Measurements from ENCODE around the gene GXYLT1.
"Not testable (repeated sequence)": the region's sequence is repeated elsewhere in the genome, so short reads cannot be mapped to it uniquely, and the experiment has no call there.

GXYLT1 gene

GRCh38 chr12:42103155-42103554 is 41.5 kb downstream of the GXYLT1 start:
- in situ Hi-C loops (cut with MboI; ENCODE audit: low sequenced_read_pairs), result no loop called here

- in situ Hi-C loops (cut with MboI; ENCODE audit: low sequenced_read_pairs), result no loop called here
Measured at GRCh38 chr12:42102720-42103119, 42.0 kb downstream of the GXYLT1 start.

- in situ Hi-C loops (cut with MboI; ENCODE audit: low sequenced_read_pairs), result no loop called here
Measured at GRCh38 chr12:42099433-42099832, 45.2 kb downstream of the GXYLT1 start.

GRCh38 chr12:42097971-42098370 is 46.7 kb downstream of the GXYLT1 start:
- in situ Hi-C loops (cut with MboI; ENCODE audit: low sequenced_read_pairs), result no loop called here

- in situ Hi-C loops (cut with MboI; ENCODE audit: low sequenced_read_pairs), result no loop called here
Measured at GRCh38 chr12:42094277-42094676, 50.4 kb downstream of the GXYLT1 start.

- in situ Hi-C loops (cut with MboI; ENCODE audit: low sequenced_read_pairs), result no loop called here
Measured at GRCh38 chr12:42091769-42092168, 52.9 kb downstream of the GXYLT1 start.

- in situ Hi-C loops (cut with MboI; ENCODE audit: low sequenced_read_pairs), result no loop called here
Measured at GRCh38 chr12:42090899-42091298, 53.8 kb downstream of the GXYLT1 start.

- in situ Hi-C loops (cut with MboI; ENCODE audit: low sequenced_read_pairs), result no loop called here
Measured at GRCh38 chr12:42086031-42086430, 58.6 kb downstream of the GXYLT1 start.

- in situ Hi-C loops (cut with MboI; ENCODE audit: low sequenced_read_pairs), result no loop called here
Measured at GRCh38 chr12:42085594-42085993, 59.1 kb downstream of the GXYLT1 start.

- in situ Hi-C loops (cut with MboI; ENCODE audit: low sequenced_read_pairs), result no loop called here
Measured at GRCh38 chr12:42084522-42084921, 60.2 kb downstream of the GXYLT1 start.

- in situ Hi-C loops (cut with MboI; ENCODE audit: low sequenced_read_pairs), result no loop called here
Measured at GRCh38 chr12:42076976-42077375, 67.7 kb downstream of the GXYLT1 start.

- in situ Hi-C loops (cut with MboI; ENCODE audit: low sequenced_read_pairs), result no loop called here
Measured at GRCh38 chr12:42070036-42070435, 74.6 kb downstream of the GXYLT1 start.

- in situ Hi-C loops (cut with MboI; ENCODE audit: low sequenced_read_pairs), result no loop called here
Measured at GRCh38 chr12:42059127-42059526, 85.5 kb downstream of the GXYLT1 start.

- in situ Hi-C loops (cut with MboI; ENCODE audit: low sequenced_read_pairs), result no loop called here
Measured at GRCh38 chr12:42056130-42056529, 88.5 kb downstream of the GXYLT1 start.

GRCh38 chr12:42053456-42053855 is 91.2 kb downstream of the GXYLT1 start:
- in situ Hi-C loops (cut with MboI; ENCODE audit: low sequenced_read_pairs), result no loop called here

- in situ Hi-C loops (cut with MboI; ENCODE audit: low sequenced_read_pairs), result not testable (repeated sequence)
Measured at GRCh38 chr12:42048980-42049379, 95.7 kb downstream of the GXYLT1 start.

- in situ Hi-C loops (cut with MboI; ENCODE audit: low sequenced_read_pairs), result no loop called here
Measured at GRCh38 chr12:42039577-42039976, 105.1 kb downstream of the GXYLT1 start.

GRCh38 chr12:42039176-42039575 is 105.5 kb downstream of the GXYLT1 start:
- in situ Hi-C loops (cut with MboI; ENCODE audit: low sequenced_read_pairs), result no loop called here

- in situ Hi-C loops (cut with MboI; ENCODE audit: low sequenced_read_pairs), result no loop called here
Measured at GRCh38 chr12:42031847-42032564, 112.7 kb downstream of the GXYLT1 start.

Data from hTERT RPE-1 (cell line).